Activated naive CD8-positive, alpha-beta T cell treated with anti-CD3 and anti-CD28 coated beads for 36 hours (primary cell): Measurements from ENCODE around the gene EFCAB11. TPM values are rescaled to one million over a fixed set of nuclear protein-coding genes. Genes with fewer than 3 reads are reported as not detected.

Experiments
- total RNA-seq, 2 experiments: library from RNA; stranded (reverse); gene quantifications; one replicate each; pipeline ENCODE4 v1.2.3, GENCODE V29; 2021

Gene EFCAB11
- total RNA-seq, 2 experiments from 2014 or later: 8.3 TPM

Other genes starting within 250 kb of the EFCAB11 start
- gene TDP1, start 1.2 kb upstream of the EFCAB11 start, total RNA-seq: 10 to 100 TPM; 88.4 to 96.8 TPM
- gene KCNK13, start 107.3 kb upstream of the EFCAB11 start, total RNA-seq: not detected